KOPT-K1 (cell line): ENCODE results near the gene ACTG2.

Source experiments
- H3K27ac ChIP-seq: fragments of 200-600 bp; sonication (generic); 2 replicates; pipeline ENCODE4 v1.5.1; 2016; ENCODE audit warnings: antibody characterized with exemption, mild to moderate bottlenecking, low read depth, low read length; ENCODE audit not compliant: poor library complexity, severe bottlenecking
- H3K36me3 ChIP-seq: fragments of 200-600 bp; sonication (generic); 2 replicates; pipeline ENCODE4 v1.5.1; 2017; ENCODE audit warnings: antibody characterized with exemption, mild to moderate bottlenecking, low read length, moderate library complexity; ENCODE audit not compliant: insufficient read depth
- H3K9me3 ChIP-seq: fragments of 200-600 bp; sonication (generic); 2 replicates; pipeline ENCODE4 v1.5.1; 2017; ENCODE audit warnings: antibody characterized with exemption, low read length, mild to moderate bottlenecking; ENCODE audit not compliant: insufficient read depth, poor library complexity, severe bottlenecking

The ACTG2 gene

GRCh38 chr2:73952499-73953446 lies 60.0 kb downstream of the ACTG2 start:
- Histone ChIP-seq H3K36me3 (peaks cover 100% of the 10 kb centered on the region), H3K27ac (no peak overlapping the region), H3K9me3 (no peaks in the 10 kb centered on the region)

DNA sequence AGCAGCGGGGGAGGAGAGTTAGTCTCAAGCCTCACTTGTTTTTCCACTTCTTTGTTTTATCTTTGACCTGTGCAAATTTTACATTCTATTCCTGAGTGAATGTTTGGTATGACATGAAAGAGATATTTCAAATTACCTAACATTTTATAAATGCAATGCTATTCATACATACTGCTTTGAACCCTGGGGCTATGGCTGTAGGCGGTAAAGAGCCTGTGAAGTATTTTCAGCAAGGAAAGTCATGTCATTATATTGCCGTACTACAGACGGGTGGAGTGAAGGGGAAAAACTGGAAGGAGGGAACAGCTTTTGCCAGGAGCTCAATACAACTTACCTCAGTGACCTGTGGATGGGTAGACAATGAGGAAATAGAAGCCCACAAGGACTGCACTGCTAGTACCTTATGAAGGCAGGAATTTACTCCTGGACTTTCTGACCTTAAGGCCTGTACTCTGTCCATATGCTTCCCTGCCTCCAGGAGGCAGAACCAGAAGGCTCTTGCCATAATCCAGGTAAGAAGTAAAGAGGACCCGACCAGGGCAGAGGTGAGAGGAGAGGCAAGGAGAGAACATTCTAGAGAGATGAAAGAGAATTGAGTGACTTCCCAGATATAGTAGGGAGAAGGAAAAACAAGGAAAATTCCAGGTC lies 63.5 kb downstream of the ACTG2 start:
- Histone ChIP-seq H3K36me3 (peaks cover 87% of the 10 kb centered on the region), H3K9me3 (no peaks in the 10 kb centered on the region), H3K27ac (no peak overlapping the region)

- peaks cover 8% of the 10 kb centered on the region for H3K9me3 ChIP-seq
- H3K36me3 ChIP-seq = peaks cover 37% of the 10 kb centered on the region
- H3K27ac ChIP-seq = no peak overlapping the region
These were observed 68.5 kb downstream of the ACTG2 start for GRCh38 chr2:73961274-73961673.

- peaks cover 30% of the 10 kb centered on the region for H3K36me3 ChIP-seq
- H3K9me3 ChIP-seq = peaks cover 8% of the 10 kb centered on the region
- H3K27ac ChIP-seq = no peak overlapping the region
These were observed 69.2 kb downstream of the ACTG2 start for GRCh38 chr2:73961823-73962615.

DNA sequence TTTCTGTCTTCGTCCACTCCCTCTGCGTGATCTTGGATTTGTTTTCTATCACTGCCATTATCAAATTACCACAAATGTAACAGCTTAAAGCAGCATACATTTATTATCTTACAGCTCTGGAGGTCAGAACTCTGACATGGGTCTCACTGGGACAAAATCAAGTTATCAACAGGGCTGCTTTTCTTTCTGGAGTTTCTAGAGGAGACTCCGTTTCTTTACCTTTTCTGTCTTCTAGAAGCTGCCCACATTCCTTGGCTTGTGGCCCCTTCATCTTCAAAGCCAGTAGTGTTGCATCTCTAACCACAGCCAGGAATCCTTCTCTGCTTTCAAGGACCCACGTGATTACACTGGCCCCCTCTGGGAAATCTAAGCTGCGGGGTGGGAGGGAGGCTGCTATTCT lies 70.0 kb downstream of the ACTG2 start:
- H3K27ac ChIP-seq = no peak overlapping the region
- peaks cover 8% of the 10 kb centered on the region for H3K9me3 ChIP-seq
- H3K36me3 ChIP-seq = peaks cover 22% of the 10 kb centered on the region

GRCh38 chr2:73963385-73964120 lies 70.7 kb downstream of the ACTG2 start:
- peaks cover 15% of the 10 kb centered on the region for H3K36me3 ChIP-seq
- H3K9me3 ChIP-seq = peaks cover 8% of the 10 kb centered on the region
- H3K27ac ChIP-seq = peak overlapping the region; percentile 2

DNA sequence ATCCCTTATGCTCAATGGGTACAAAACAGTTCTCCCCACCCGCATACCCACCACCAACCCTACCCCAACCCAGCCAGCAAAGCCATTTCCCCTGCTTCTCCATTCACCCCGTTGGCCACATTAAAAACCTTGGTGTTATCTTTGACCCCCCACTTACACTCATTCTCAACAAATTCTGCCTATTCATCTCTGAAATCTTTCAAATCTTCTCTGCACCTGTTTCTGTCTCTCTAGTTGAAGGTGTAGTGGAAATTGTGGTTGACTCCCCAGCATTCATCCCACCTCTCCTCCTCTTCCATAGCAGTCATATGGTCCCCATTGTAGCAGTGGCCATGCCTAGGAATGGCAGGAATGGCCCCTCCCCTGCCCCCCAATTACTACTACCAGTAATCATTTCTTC lies 71.4 kb downstream of the ACTG2 start:
- Histone ChIP-seq H3K27ac (peak overlapping the region; percentile 2), H3K36me3 (peaks cover 8% of the 10 kb centered on the region), H3K9me3 (peaks cover 8% of the 10 kb centered on the region)

- no peak overlapping the region for H3K27ac ChIP-seq
- H3K9me3 ChIP-seq = peaks cover 8% of the 10 kb centered on the region
- H3K36me3 ChIP-seq = no peaks in the 10 kb centered on the region
These were observed 72.2 kb downstream of the ACTG2 start for GRCh38 chr2:73965053-73965452.

GRCh38 chr2:73968357-73968937 lies 75.6 kb downstream of the ACTG2 start:
- no peaks in the 10 kb centered on the region for H3K9me3 ChIP-seq
- no peak overlapping the region for H3K27ac ChIP-seq
- no peaks in the 10 kb centered on the region for H3K36me3 ChIP-seq

DNA sequence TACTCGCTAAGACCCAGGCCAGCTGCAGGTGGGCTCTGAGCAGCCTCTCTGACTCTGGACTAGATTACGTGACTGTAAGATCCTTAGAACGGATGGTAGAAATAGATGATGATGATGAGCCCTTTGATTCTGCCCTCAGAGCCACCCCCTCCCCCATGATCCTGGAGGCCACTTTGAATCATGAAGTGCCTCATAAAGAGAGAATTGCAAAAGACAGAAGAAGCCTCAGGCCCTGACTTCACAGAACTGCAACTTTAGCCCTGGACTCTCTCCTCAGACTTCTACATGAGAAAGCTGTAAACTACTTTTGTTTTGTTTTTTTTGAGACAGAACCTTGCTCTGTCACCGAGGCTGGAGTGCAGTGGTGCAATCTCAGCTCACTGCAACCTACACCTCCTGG lies 76.5 kb downstream of the ACTG2 start:
- Histone ChIP-seq H3K9me3 (no peaks in the 10 kb centered on the region), H3K36me3 (no peaks in the 10 kb centered on the region), H3K27ac (peak overlapping the region; percentile 78)
